ENCODE data around the gene WEE1. TPM values are rescaled to one million over a fixed set of nuclear protein-coding genes. Genes with fewer than 3 reads are reported as not detected.
A peak's percentile ranks its signal among the peaks of the same experiment; 100 is the strongest.

Gene WEE1
- total and polyA plus RNA-seq, 7 donors, result 8.4 to 38.8 (median 32.4) TPM

DNA sequence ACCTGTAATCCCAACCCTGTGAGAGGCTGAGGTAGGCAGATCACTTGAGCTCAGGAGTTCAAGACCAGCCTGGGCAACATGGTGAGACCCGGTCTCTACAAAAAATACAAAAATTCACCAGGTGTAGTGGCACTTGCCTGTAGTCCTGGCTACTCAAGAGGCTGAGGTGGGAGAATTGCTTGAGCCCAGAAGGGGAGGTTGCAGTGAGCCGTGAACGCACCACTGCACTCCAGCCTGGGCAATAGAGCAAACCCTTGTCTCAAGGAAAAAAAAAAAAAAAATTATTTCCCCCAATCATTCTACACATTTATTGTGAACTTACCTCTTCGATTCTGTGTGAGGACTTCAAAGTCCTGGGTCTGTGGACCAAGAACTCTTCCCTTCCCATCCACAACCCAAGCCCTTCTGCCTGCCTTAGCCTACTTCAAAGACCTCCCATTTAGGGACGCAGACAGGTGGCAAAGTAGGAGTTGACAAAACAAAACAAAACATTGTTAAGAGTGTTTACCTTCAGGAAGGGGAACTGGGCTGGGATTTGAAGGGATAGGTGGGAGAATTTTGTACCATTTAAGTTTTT lies 3.8 kb upstream of the WEE1 start:
- Histone ChIP-seq H3K27ac (peak overlapping the region; percentile 86 to 99 (median 90)), H3K36me3 (no peaks in the 10 kb centered on the region), H3K9me3 (no peaks in the 10 kb centered on the region), H3K27me3 (no peaks in the 10 kb centered on the region), H3K4me3 (peak overlapping the region in 1 of 4 donors; percentile 2), H3K4me1 (peaks cover 0 to 59% (median 48%) of the 10 kb centered on the region in 4 donors)
- no peak for DNase-seq
- intact Hi-C loops (cut with DNase I), result loop anchor here (5.0 kb wide), 1 partner anchor 42 kb away; no protein-coding TSS in a partner anchor
- 34 to 72% methylated on average over 5 of the region's 5 CpGs for WGBS, 2 donors
- TF ChIP-seq, protein P1, sequence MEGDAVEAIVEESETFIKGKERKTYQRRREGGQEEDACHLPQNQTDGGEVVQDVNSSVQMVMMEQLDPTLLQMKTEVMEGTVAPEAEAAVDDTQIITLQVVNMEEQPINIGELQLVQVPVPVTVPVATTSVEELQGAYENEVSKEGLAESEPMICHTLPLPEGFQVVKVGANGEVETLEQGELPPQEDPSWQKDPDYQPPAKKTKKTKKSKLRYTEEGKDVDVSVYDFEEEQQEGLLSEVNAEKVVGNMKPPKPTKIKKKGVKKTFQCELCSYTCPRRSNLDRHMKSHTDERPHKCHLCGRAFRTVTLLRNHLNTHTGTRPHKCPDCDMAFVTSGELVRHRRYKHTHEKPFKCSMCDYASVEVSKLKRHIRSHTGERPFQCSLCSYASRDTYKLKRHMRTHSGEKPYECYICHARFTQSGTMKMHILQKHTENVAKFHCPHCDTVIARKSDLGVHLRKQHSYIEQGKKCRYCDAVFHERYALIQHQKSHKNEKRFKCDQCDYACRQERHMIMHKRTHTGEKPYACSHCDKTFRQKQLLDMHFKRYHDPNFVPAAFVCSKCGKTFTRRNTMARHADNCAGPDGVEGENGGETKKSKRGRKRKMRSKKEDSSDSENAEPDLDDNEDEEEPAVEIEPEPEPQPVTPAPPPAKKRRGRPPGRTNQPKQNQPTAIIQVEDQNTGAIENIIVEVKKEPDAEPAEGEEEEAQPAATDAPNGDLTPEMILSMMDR (IDR thresholded peaks at IDR 0.05), result no peak
- TF ChIP-seq EP300 (IDR thresholded peaks at IDR 0.05) (no peak), POLR2A (IDR thresholded peaks at IDR 0.05) (no peak), POLR2AphosphoS5 (IDR thresholded peaks at IDR 0.05) (no peak)

DNA sequence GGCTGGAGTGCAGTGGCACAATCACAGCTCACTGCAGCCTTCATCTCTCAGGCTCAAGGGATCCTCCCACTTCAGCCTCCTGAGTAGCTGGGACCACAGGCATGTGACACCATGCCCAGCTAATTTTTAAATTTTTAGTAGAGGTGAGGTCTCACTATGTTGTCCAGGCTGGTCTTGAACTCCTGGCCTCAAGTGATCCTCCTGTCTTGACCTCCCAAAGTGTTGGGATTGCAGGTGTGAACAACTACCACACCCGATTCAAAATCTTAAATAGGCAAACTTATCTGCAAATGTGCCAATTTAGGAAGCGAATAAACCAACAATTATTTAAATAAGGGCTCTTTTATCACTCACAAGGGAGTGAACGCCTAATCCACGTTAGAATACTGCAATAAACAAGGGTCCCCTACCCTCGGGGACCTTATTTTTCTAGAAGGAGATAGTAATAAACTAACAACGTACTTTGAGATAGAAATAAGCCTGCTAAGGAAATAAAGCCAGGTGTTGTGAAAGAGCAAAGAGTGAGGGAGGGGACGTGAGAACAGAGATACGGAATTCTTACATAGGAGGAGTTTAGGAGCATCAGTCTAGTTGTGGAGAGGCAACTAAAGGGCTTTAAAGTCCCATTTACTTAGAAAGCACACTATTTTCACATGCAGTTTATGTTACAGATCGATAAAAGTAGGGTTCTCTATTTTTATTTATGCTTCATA lies 3.0 kb upstream of the WEE1 start:
- Histone ChIP-seq H3K4me1 (peaks cover 0 to 55% (median 42%) of the 10 kb centered on the region in 4 donors), H3K4me3 (no peak overlapping the region), H3K27me3 (no peaks in the 10 kb centered on the region), H3K9me3 (no peaks in the 10 kb centered on the region), H3K36me3 (no peaks in the 10 kb centered on the region), H3K27ac (peak overlapping the region; percentile 86 to 99 (median 90))
- TF ChIP-seq POLR2A (IDR thresholded peaks at IDR 0.05), result no peak
- TF ChIP-seq EP300 (IDR thresholded peaks at IDR 0.05), result no peak
- no peak for TF ChIP-seq POLR2AphosphoS5 (IDR thresholded peaks at IDR 0.05)
- intact Hi-C loops (cut with DNase I), result loop anchor here (5.0 kb wide), 1 partner anchor 43 kb away; no protein-coding TSS in a partner anchor
- 28 to 70% methylated on average over 9 of the region's 9 CpGs for WGBS, 2 donors
- no peak for DNase-seq

DNA sequence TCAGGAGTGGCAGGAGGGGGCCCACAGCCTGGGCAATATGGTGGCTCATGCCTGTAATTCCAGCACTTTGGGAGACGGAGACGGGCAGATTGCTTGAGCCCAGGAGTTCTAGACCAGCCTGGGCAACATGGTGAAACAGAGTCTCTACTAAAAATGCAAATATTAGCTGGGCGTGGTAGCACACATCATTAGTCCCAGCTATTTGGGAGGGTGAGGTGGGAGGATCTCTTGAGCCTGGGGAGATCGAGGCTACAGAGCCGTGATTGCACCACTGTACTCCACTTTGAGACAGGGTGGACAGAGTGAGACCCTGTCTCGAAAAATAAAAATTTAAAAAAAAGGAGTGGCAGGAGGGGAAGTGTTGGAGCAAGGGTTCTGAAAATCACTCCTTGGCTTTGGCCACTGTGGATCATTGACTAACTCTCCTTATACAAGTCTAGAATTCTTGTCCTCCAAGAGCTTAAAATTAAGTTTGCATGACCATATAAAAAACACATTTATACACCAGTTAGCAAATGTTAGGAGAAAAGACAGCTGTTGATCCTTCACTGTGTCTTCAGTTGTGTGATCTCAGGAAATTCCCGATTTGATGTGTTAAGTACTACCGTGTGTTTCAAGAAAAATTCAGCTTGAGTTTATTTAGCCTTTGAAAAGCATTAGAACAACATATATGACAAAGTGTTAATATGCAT lies 2.3 kb upstream of the WEE1 start:
- H3K4me1 ChIP-seq, result peaks cover 0 to 48% (median 36%) of the 10 kb centered on the region in 4 donors
- WGBS, 2 donors, result 88 to 90% methylated on average over 8 of the region's 8 CpGs
- H3K27ac ChIP-seq, result peak overlapping the region in 3 of 4 donors; percentile 91 to 99 (median 95)
- no peak overlapping the region for H3K4me3 ChIP-seq
- no peaks in the 10 kb centered on the region for H3K9me3 ChIP-seq
- no peaks in the 10 kb centered on the region for H3K27me3 ChIP-seq
- no peaks in the 10 kb centered on the region for H3K36me3 ChIP-seq
- intact Hi-C loops (cut with DNase I), result loop anchor here (5.0 kb wide), 1 partner anchor 44 kb away; no protein-coding TSS in a partner anchor
- no peak for DNase-seq
- TF ChIP-seq, protein P1 (IDR thresholded peaks at IDR 0.05), result no peak
- TF ChIP-seq POLR2A (IDR thresholded peaks at IDR 0.05), result no peak
- no peak for TF ChIP-seq POLR2AphosphoS5 (IDR thresholded peaks at IDR 0.05)
- no peak for TF ChIP-seq EP300 (IDR thresholded peaks at IDR 0.05)

DNA sequence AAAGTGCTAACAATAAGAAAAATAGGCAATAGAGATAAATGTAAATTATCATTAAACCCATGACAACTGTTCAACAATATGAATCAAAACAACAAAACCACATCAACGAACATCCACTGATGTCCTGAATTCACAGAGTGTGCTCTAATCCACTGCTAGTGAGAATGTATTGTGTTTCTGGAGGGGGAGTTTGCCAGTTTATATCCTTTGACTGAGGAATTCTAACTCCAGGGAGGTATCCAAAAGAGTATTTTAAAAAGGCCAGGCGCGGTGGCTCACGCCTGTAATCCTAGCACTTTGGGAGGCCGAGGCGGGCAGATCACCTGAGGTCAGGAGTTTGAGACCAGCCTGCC lies 1.7 kb upstream of the WEE1 start:
- no peak overlapping the region for H3K4me3 ChIP-seq
- TF ChIP-seq POLR2A (IDR thresholded peaks at IDR 0.05), result no peak
- no peak for TF ChIP-seq EP300 (IDR thresholded peaks at IDR 0.05)
- TF ChIP-seq, protein P1 (IDR thresholded peaks at IDR 0.05), result no peak
- no peak for TF ChIP-seq POLR2AphosphoS5 (IDR thresholded peaks at IDR 0.05)
- no peaks in the 10 kb centered on the region for H3K9me3 ChIP-seq
- H3K4me1 ChIP-seq, result peaks cover 0 to 47% (median 32%) of the 10 kb centered on the region in 4 donors
- intact Hi-C loops (cut with DNase I), result loop anchor here (5.0 kb wide), 1 partner anchor 44 kb away; no protein-coding TSS in a partner anchor
- 89% methylated on average over 6 of the region's 6 CpGs for WGBS, 2 donors
- no peak for DNase-seq
- no peaks in the 10 kb centered on the region for H3K27me3 ChIP-seq
- H3K36me3 ChIP-seq, result no peaks in the 10 kb centered on the region
- peak overlapping the region in 3 of 4 donors; percentile 5 to 99 (median 95) for H3K27ac ChIP-seq

Measured in sigmoid colon (tissue), 7 donors.